Measurements from ENCODE around the gene THAP3. TPM values are rescaled to one million over a fixed set of nuclear protein-coding genes. Genes with fewer than 3 reads are reported as not detected.

Gene THAP3
- total and polyA plus RNA-seq, 2 of the 4 experiments (the other 2 are of a cell fraction), result 14.2 to 14.9 TPM

- Histone ChIP-seq H2AFZ (replicated peaks; ENCODE audit: low read length, poor library complexity) (no peak overlapping the region), H3K4me2 (ENCODE audit: low read depth, low read length) (no peak overlapping the region), H3K9me1 (ENCODE audit: insufficient read depth, low read length) (peaks cover 11% of the 10 kb centered on the region), H3K27ac (ENCODE audit: insufficient read depth, low read length) (no peak overlapping the region), H3K9me3 (ENCODE audit: control insufficient read depth, insufficient read depth, low read length) (no peaks in the 10 kb centered on the region), H3K18ac (ENCODE audit: low read depth, low read length) (no peak overlapping the region), H3K9ac (ENCODE audit: low read depth, low read length) (no peak overlapping the region), H4K8ac (ENCODE audit: low read depth in 2 of 2, low read length in 2 of 2) (no peak overlapping the region), H2AK5ac (ENCODE audit: low read depth, low read length) (no peak overlapping the region), H3K79me1 (ENCODE audit: low read depth in 1 of 2, low read length in 2 of 2) (peaks cover 15 to 33% of the 10 kb centered on the region in 2 experiments), H2BK120ac (ENCODE audit: low read depth, low read length) (no peak overlapping the region), H3K27me3 (ENCODE audit: control insufficient read depth, insufficient read depth, low read length) (no peaks in the 10 kb centered on the region), H3K23ac (ENCODE audit: low read depth, low read length) (no peak overlapping the region), H2BK20ac (ENCODE audit: low read depth, low read length) (no peak overlapping the region), H3K4ac (ENCODE audit: low read depth, low read length) (no peak overlapping the region), H3K56ac (ENCODE audit: extremely low read depth, insufficient read depth, low read length) (no peak overlapping the region), H4K20me1 (ENCODE audit: insufficient read depth, low read length) (no peaks in the 10 kb centered on the region), H2BK5ac (ENCODE audit: low read depth, low read length, poor library complexity, severe bottlenecking) (no peak overlapping the region), H2BK15ac (ENCODE audit: low read depth, low read length) (no peak overlapping the region), H3K36me3 (ENCODE audit: control insufficient read depth, insufficient read depth, low read length) (peaks cover 11% of the 10 kb centered on the region), H2AK9ac (replicated peaks; ENCODE audit: low read depth, low read length, poor library complexity) (no peak overlapping the region), H3K14ac (replicated peaks; ENCODE audit: low read depth, low read length) (no peak overlapping the region), H4K91ac (ENCODE audit: insufficient read depth, low read depth, low read length) (no peak overlapping the region), H4K5ac (ENCODE audit: low read depth, low read length) (no peak overlapping the region; the same call in 1 of the 2 replicates), H3K4me1 (ENCODE audit: control insufficient read depth, insufficient read depth, low read length) (peaks cover 1% of the 10 kb centered on the region), H3K4me3 (ENCODE audit: insufficient read depth, low read depth, low read length) (no peak overlapping the region)
- no peak for TF ChIP-seq ELK1 (IDR thresholded peaks at IDR 0.05; ENCODE audit: borderline replicate concordance, low read depth, low read length)
- no peak for TF ChIP-seq MAZ (IDR thresholded peaks at IDR 0.05; ENCODE audit: borderline replicate concordance, low read depth, low read length)
- TF ChIP-seq FOS (IDR thresholded peaks at IDR 0.05; ENCODE audit: low read depth, low read length), result no peak
- no peak for TF ChIP-seq RFX5 (IDR thresholded peaks at IDR 0.05; ENCODE audit: low read depth, low read length)
- TF ChIP-seq BHLHE40 (IDR thresholded peaks at IDR 0.05; ENCODE audit: low read depth, low read length), result no peak
- no peak for TF ChIP-seq CTCF (conservative IDR thresholded peaks at IDR 0.05; ENCODE audit: low read depth, low read length)
- no peak for TF ChIP-seq MAFK (IDR thresholded peaks at IDR 0.05; ENCODE audit: low read depth, low read length)
- TF ChIP-seq RCOR1 (IDR thresholded peaks at IDR 0.05; ENCODE audit: insufficient replicate concordance, low read length), result no peak
- DNase-seq (no peak), ATAC-seq (ENCODE audit: low read depth) (no peak)
- no TSS peak for BruUV-seq (replicated peaks)
- 100% methylated on average over 2 of the region's 7 CpGs for WGBS, 2 experiments (ENCODE audit: extremely low coverage in 2 of 2, insufficient read length in 1 of 2)
- in situ Hi-C loops (cut with MboI; ENCODE audit: low sequenced_read_pairs), result no loop called here
- ChIA-PET POLR2A (ENCODE audit: unreplicated experiment) (no interaction called here), CTCF (interaction anchor here (1.0 kb wide), 1 partner anchor 13 kb away, joined by 4 read pairs; no protein-coding TSS in a partner anchor)
- intact Hi-C loops (cut with micrococcal nuclease), result no loop called here
- dilution Hi-C loops (cut with HindIII; ENCODE audit: low sequenced_read_pairs, unreplicated experiment), result no loop called here
Measured at GRCh38 chr1:6660415-6661049, 35.9 kb downstream of the THAP3 start.
